Hepatocyte (in vitro differentiated cells): ENCODE measurements around the gene SYNPO2. TPM values are rescaled to one million over a fixed set of nuclear protein-coding genes. Genes with fewer than 3 reads are reported as not detected.

Experiments
- DNase-seq: peaks from one replicate; pipeline ENCODE4 v3.0.0-alpha.2; 2016; ENCODE audit warnings: low spot score
- H2AFZ ChIP-seq: fragments of 200-600 bp; sonication (generic); 2 replicates; pipeline ENCODE4 v1.6.0; 2016; ENCODE audit warnings: antibody characterized with exemption, mild to moderate bottlenecking
- H3K27ac ChIP-seq: fragments of 200-600 bp; sonication (generic); 2 replicates; pipeline ENCODE4 v1.5.1; 2016; ENCODE audit warnings: mild to moderate bottlenecking
- H3K27me3 ChIP-seq: fragments of 200-600 bp; sonication (generic); 2 replicates; pipeline ENCODE4 v1.6.1; 2016
- H3K36me3 ChIP-seq: fragments of 200-600 bp; sonication (generic); replicated peaks from 2 replicates; pipeline ENCODE4 v1.5.1; 2016; ENCODE audit warnings: low read depth; ENCODE audit not compliant: insufficient read depth
- H3K4me1 ChIP-seq: fragments of 200-600 bp; sonication (generic); 2 replicates; pipeline ENCODE4 v1.5.1; 2016; ENCODE audit warnings: mild to moderate bottlenecking, moderate library complexity; ENCODE audit not compliant: insufficient read depth
- H3K4me2 ChIP-seq: fragments of 200-600 bp; sonication (generic); 2 replicates; pipeline ENCODE4 v1.6.0; 2016
- H3K4me3 ChIP-seq: fragments of 200-600 bp; sonication (generic); 2 replicates; pipeline ENCODE4 v1.5.1; 2016; ENCODE audit warnings: mild to moderate bottlenecking
- H3K79me2 ChIP-seq: fragments of 200-600 bp; sonication (generic); 2 replicates; pipeline ENCODE4 v1.6.0; 2017; ENCODE audit warnings: mild to moderate bottlenecking
- H3K9me2 ChIP-seq: fragments of 200-600 bp; sonication (generic); replicated peaks from 2 replicates; pipeline ENCODE4 v1.6.0; 2017; ENCODE audit warnings: mild to moderate bottlenecking; ENCODE audit not compliant: insufficient read depth
- H3K9me3 ChIP-seq: fragments of 200-600 bp; sonication (generic); 2 replicates; pipeline ENCODE4 v1.5.1; 2016; ENCODE audit warnings: low read depth, mild to moderate bottlenecking
- H4K20me1 ChIP-seq: fragments of 200-600 bp; sonication (generic); 2 replicates; pipeline ENCODE4 v1.6.0; 2016; ENCODE audit warnings: mild to moderate bottlenecking; ENCODE audit not compliant: insufficient read depth, poor library complexity, severe bottlenecking
- CTCF ChIP-seq: fragments of 200-600 bp; sonication (generic); IDR thresholded peaks from 2 replicates; pipeline ENCODE4 v1.5.1; 2016; ENCODE audit warnings: antibody characterized with exemption, mild to moderate bottlenecking; ENCODE audit not compliant: poor library complexity
- EZH2 ChIP-seq: fragments of 200-600 bp; sonication (generic); IDR thresholded peaks from 2 replicates; pipeline ENCODE4 v1.6.1; 2016; ENCODE audit warnings: antibody characterized with exemption, mild to moderate bottlenecking, borderline replicate concordance
- EZH2phosphoT487 ChIP-seq: fragments of 200-600 bp; sonication (generic); IDR thresholded peaks from one replicate; pipeline ENCODE4 v1.6.1; 2018; ENCODE audit warnings: antibody characterized with exemption, mild to moderate bottlenecking, low read depth, moderate library complexity; ENCODE audit not compliant: unreplicated experiment, severe bottlenecking
- WGBS: methylation state at CpG from one replicate; pipeline ENCODE4 v1.1.6; 2016; ENCODE audit warnings: low lambda C conversion rate; ENCODE audit errors: missing lambda C conversion rate; 5-methylcytosine and 5-hydroxymethylcytosine counted together
- polyA plus RNA-seq: library from polyadenylated mRNA; unstranded; fragments of >200 nt; fragmentation: Nextera tagmentation; extraction: Ambion mirVana; gene quantifications from 2 replicates; pipeline ENCODE4 v1.2.1, GENCODE V29; 2016
- total RNA-seq: library from RNA; depleted of rRNA; stranded (reverse); fragments of >200 nt; gene quantifications from 2 replicates; pipeline ENCODE4 v1.2.3, GENCODE V29; 2014

SYNPO2 gene
- total and polyA plus RNA-seq, 2 experiments from 2014 or later: 3.5 to 12.6 TPM

- Histone ChIP-seq H3K27ac (peak overlapping the region; percentile 31), H2AFZ (no peak overlapping the region), H3K9me2 (no peaks in the 10 kb centered on the region), H3K27me3 (no peaks in the 10 kb centered on the region), H3K4me2 (no peak overlapping the region), H3K4me1 (peaks cover 14% of the 10 kb centered on the region), H3K36me3 (no peaks in the 10 kb centered on the region), H3K4me3 (no peak overlapping the region), H4K20me1 (no peaks in the 10 kb centered on the region), H3K79me2 (no peaks in the 10 kb centered on the region), H3K9me3 (no peaks in the 10 kb centered on the region)
- TF ChIP-seq EZH2phosphoT487 (no peak), CTCF (no peak), EZH2 (no peak)
- 43% methylated on average over 2 of the region's 2 CpGs for WGBS
- no peak for DNase-seq
Observed at GRCh38 chr4:119097282-119097900, 208.7 kb downstream of the SYNPO2 start.

DNA sequence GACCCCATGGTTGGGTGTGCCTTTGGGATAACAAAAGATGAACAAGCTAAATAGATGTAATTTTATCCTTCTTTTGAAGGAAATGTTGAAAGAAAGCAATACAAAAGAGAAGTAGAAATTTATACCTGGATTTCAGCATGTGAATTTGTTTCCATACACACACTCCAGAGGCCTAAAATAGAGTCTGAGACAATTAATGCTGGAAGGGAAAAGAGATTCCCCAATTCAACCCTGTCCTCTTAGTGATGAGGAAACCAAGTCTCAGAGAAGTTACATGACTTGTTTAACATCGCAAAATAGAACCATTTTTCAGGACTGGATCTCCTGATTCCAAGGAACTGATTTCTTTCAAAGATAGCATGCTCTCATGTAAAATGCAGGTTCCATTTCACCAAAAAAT, 209.7 kb downstream of the SYNPO2 start:
- 100% methylated on average over 1 of the region's 1 CpG for WGBS
- H3K9me3 ChIP-seq: no peaks in the 10 kb centered on the region
- no peak for DNase-seq
- no peaks in the 10 kb centered on the region for H3K36me3 ChIP-seq
- H3K4me1 ChIP-seq: peaks cover 10% of the 10 kb centered on the region
- H3K27ac ChIP-seq: peak overlapping the region; percentile 6
- no peak overlapping the region for H3K4me3 ChIP-seq
- TF ChIP-seq CTCF (no peak), EZH2phosphoT487 (no peak), EZH2 (no peak)
- no peaks in the 10 kb centered on the region for H3K79me2 ChIP-seq
- H2AFZ ChIP-seq: no peak overlapping the region
- H3K4me2 ChIP-seq: no peak overlapping the region
- H4K20me1 ChIP-seq: no peaks in the 10 kb centered on the region
- no peaks in the 10 kb centered on the region for H3K27me3 ChIP-seq
- H3K9me2 ChIP-seq: no peaks in the 10 kb centered on the region

GRCh38 chr4:119099227-119099810, 210.7 kb downstream of the SYNPO2 start:
- 16% methylated on average over 1 of the region's 1 CpG for WGBS
- TF ChIP-seq EZH2: no peak
- TF ChIP-seq EZH2phosphoT487: no peak
- TF ChIP-seq CTCF: no peak

More at GRCh38 chr4:119099227-119099810, 210.7 kb downstream of the SYNPO2 start:
- DNase-seq: no peak
- Histone ChIP-seq H3K79me2 (no peaks in the 10 kb centered on the region), H3K4me1 (peaks cover 5% of the 10 kb centered on the region), H3K4me2 (peak overlapping the region; percentile 33), H4K20me1 (no peaks in the 10 kb centered on the region), H3K9me2 (no peaks in the 10 kb centered on the region), H3K9me3 (no peaks in the 10 kb centered on the region), H3K4me3 (no peak overlapping the region), H2AFZ (no peak overlapping the region), H3K36me3 (no peaks in the 10 kb centered on the region), H3K27me3 (no peaks in the 10 kb centered on the region), H3K27ac (no peak overlapping the region)
